NCI-H82 treated with DMSO at 0.1 percent for 48 hours (cell line): ENCODE measurements around the gene ZNF771.
A peak's percentile ranks its signal among the peaks of the same experiment; 100 is the strongest.
"Not testable (repeated sequence)": the region's sequence is repeated elsewhere in the genome, so short reads cannot be mapped to it uniquely, and the experiment has no call there.

Experiments used
- DNase-seq: peaks from one replicate; lab custom pipeline; 2025; ENCODE audit not compliant: unreplicated experiment; lab: John Stamatoyannopoulos, UW

The ZNF771 gene

DNA sequence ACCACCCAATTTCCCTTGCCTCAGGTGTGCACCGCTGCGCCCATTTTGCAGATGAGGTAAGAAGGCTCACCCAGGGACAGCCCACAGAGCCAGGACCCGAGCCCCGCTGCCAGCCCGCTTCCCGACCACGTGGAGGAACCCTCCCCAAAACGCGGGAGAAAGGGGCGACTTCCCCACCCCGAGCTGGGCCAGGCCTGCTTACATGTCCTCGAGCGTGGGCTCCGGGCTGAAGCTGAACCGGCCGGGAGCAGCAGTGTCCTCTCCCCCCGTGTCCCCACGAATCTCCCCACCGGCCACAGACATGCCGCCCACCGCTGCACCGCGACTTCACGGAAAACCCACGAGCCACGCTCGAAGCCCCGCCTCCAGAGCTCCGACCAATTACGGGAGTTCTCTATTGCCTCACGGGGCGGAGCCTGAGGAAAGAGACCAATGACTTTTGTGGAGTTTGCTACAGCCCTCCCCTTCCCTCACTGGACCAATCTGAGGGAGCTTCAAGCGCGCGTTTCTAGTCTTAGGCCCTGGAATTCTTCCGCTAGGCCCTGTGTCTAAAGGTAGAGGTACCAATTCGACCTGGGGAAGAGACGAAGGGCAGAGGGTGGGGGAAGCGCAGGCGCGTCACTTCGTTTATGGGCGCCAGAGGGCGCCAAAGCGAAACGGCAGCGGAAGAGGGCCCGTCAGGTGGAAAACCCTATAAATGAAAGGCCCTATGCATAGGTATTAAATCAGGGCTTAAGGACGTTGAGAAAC, 22.4 kb downstream of the ZNF771 start, which contains the start of gene DCTPP1:
Gene DCTPP1, minus strand, starts transcription at position 353 of the 750 bp plus-strand sequence. Its CDS starts 50 bp downstream, at position 303.
- DNase-seq = peak; percentile 99

- no peak for DNase-seq
These were observed 23.1 kb downstream of the ZNF771 start for GRCh38 chr16:30430428-30430970.

GRCh38 chr16:30434852-30435251, 27.4 kb downstream of the ZNF771 start:
- DNase-seq = no peak

DNA sequence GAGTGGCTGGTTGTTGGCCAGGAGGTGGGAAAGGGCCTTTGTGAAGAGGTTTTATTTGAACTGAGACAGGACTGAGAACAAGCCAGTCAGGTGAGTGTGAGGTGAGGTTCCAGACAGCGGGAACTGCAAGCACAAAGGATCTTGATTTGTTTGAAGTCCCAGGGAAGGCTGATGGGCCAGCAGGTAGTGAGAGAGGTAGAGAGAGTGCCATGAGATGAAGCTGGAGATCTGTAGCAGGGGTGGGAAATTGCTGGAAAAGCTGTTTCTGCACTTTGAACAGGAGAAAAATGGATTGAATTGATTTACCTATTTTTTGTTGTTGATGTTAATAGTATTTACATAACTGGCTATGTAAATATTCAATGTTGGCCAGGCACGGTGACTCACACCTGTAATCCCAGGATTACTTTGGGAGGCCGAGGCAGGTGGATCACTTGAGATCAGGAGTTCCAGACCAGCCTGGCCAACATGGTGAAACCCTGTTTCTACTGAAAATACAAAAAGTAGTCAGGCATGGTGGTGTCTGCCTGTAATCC, 30.2 kb downstream of the ZNF771 start:
- DNase-seq = no peak

DNA sequence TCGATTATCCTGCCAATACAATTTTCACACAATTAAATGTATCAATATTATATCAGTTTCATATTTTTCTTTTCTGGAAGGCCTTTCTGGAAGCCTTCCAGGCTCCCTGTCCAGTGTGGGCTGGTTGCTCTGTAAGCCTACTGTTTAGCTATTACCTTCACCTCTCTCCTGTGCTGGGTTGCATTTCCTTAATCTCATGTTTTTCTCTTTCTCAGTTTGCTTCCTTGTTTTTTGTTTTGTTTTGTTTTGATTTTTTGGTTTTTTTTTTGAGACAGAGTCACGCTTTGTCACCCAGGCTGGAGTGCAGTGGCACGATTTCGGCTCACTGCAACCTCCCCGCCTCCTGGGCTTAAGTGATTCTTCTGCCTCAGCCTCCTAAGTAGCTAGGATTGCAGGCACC, 31.4 kb downstream of the ZNF771 start:
- no peak for DNase-seq

- no peak for DNase-seq
These were observed 32.4 kb downstream of the ZNF771 start for GRCh38 chr16:30439720-30440348.

- no peak for DNase-seq
These were observed 36.2 kb downstream of the ZNF771 start for GRCh38 chr16:30443631-30444030.

- DNase-seq = no peak
These were observed 37.1 kb downstream of the ZNF771 start for GRCh38 chr16:30444231-30445148.

DNA sequence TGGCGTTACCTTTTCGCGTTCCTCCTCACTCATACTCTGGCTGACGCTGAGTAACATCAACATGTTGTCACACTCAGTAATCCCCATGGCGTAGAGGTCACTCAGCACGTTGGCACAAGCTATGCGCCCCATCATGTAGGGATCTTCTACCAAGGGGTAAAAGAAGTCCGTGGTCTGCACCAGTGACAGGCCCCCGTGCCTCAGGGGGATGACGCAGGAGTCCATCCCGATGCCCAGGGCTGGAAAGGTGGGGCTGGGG, 37.7 kb downstream of the ZNF771 start:
- DNase-seq = no peak

- peak; percentile 82 for DNase-seq
These were observed 38.2 kb downstream of the ZNF771 start, which contains the start of gene SEPHS2 for GRCh38 chr16:30445408-30446202. TSS of gene SEPHS2 (minus strand) at chr16:30445874. CDS start at chr16:30445727, 147 bp downstream.

- no peak for DNase-seq
These were observed 38.8 kb downstream of the ZNF771 start for GRCh38 chr16:30446203-30446595.

DNA sequence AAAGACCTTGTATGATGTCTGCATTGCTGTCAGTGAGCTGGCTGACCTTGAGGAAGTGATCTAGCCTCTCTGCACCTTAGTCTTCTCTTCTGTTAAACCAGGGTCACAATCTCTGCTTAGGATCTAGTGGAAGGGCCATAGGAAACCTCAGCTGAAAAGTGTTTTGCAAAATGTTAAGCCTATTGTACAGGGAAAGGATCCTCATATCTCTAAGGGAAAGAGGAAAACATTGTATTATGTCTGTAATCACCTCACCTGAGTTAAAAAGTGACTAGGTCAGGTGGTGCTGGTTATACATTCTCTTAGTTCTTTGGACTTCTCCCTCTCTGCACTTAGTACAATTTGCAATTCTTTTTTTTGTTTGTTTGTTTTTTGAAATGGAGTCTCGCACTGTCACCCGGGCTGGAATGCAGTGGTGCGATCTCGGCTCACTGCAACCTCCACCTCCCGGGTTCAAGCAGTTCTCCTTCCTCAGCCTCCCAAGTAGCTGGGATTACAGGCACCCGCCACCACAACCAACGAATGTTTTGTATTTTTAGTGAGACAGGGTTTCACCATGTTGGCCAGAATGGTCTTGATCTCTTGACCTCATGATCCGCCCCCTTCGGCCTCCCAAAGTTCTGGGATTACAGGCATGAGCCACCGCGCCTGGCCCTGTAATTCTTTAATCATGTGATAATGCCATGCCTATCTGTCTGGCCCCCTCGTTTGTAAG, 40.3 kb downstream of the ZNF771 start:
- no peak for DNase-seq

DNA sequence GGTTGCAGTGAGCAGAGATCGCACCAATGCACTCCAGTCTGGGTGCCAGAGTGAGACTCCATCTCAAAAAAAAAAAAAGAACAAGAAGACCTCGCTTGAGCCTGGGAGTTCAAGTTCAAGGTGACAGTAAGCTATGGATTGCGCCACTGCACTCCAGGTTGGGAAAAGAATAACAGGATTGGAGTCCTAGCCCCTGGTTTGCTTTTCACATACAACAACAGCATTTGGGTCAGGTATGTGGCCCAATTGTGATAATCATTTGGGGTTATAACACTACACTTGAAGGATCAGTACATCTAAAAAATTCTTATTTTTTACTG, 41.7 kb downstream of the ZNF771 start:
- DNase-seq = no peak

GRCh38 chr16:30452709-30453580, 45.5 kb downstream of the ZNF771 start:
- not testable (repeated sequence) for DNase-seq

DNA sequence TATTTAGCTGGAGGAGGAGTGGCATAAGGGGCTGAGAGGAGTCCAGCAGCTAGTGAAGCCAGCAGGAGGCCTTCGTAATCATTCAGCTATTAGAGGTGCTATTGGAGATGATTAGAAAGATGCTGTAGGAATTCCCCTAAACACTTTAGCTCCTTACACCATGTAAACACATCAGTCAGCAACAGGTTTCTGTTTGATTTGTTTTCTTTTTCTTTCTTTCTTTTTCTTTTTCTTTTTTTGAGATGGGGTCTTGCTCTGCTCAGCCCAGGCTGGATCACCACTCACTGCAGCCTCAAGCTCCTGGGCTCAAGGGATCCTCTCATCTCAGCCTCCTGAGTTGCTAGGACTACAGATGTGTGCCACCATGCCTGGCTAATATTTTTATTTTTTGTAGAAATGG, 48.9 kb downstream of the ZNF771 start:
- no peak for DNase-seq

GRCh38 chr16:30457256-30457655, 49.9 kb downstream of the ZNF771 start:
- DNase-seq = no peak

DNA sequence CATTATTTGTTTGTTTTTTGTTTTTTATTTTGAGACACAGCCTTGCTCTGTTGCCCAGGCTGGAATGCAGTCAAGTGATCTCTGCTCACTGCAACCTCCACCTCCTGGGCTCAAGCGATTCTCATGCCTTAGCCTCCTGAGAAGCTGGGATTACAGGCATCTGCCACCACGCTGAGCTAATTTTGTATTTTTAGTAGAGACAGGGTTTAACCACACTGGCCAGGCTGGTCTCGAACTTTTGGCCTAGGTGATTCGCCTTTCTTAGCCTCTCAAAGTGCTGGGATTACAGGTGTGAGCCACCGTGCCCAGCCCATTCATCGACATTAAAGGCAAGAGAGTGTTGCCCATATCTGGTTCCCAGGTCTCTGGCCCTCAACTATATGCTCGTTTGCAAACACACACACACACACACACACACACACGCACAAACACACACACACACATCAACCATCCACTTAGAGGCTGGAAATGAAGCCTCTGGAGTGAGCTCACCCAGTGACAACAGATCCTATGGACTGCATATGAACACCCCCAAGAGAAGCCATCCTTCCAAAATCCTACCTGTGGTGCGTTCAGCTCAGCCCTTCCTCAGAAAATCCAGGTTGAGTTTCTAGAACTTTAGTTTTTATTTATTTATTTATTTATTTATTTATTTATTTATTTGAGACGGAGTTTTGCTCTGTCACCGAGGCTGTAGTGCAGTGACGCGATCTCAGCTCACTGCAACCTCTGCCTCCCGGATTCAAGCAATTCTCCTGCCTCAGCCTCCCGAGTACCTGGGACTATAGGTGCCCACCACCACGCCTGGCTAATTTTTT, 50.5 kb downstream of the ZNF771 start:
- no peak for DNase-seq
